Epithelial cell of esophagus (primary cell): ENCODE data around the gene QTRT2.

Experiments
- DNase-seq: peaks from one replicate; pipeline ENCODE4 v3.0.0; 2010; ENCODE audit warnings: low read depth
- H3K4me3 ChIP-seq: 2 replicates; pipeline ENCODE4 v1.5.1; 2011; ENCODE audit warnings: mild to moderate bottlenecking, low read length, control low read depth
- CTCF ChIP-seq: IDR thresholded peaks from 2 replicates; pipeline ENCODE4 v1.5.1; 2011; ENCODE audit warnings: low read depth, mild to moderate bottlenecking, low read length, control low read depth, inconsistent platforms; ENCODE audit not compliant: insufficient read depth; ENCODE audit errors: missing control alignments

The QTRT2 gene

GRCh38 chr3:114052216-114052615 is 4.3 kb upstream of the QTRT2 start:
- TF ChIP-seq CTCF = no peak
- peak; percentile 7 for DNase-seq
- H3K4me3 ChIP-seq = no peak overlapping the region

- no peak for DNase-seq
- no peak for TF ChIP-seq CTCF
- peak overlapping the region; percentile 97 for H3K4me3 ChIP-seq
Observed at GRCh38 chr3:114057011-114057347, 442 bp downstream of the QTRT2 start.

- peak; percentile 10 for DNase-seq
- TF ChIP-seq CTCF = no peak
- H3K4me3 ChIP-seq = no peak overlapping the region
Observed at GRCh38 chr3:114058646-114059045, 2.1 kb downstream of the QTRT2 start.

- H3K4me3 ChIP-seq = no peak overlapping the region
- DNase-seq = no peak
- TF ChIP-seq CTCF = no peak
Observed at GRCh38 chr3:114060906-114061655, 4.5 kb downstream of the QTRT2 start.

GRCh38 chr3:114067804-114068203 is 11.3 kb downstream of the QTRT2 start:
- no peak for DNase-seq
- no peak for TF ChIP-seq CTCF
- H3K4me3 ChIP-seq = no peak overlapping the region

GRCh38 chr3:114068336-114068735 is 11.8 kb downstream of the QTRT2 start:
- DNase-seq = no peak
- TF ChIP-seq CTCF = no peak
- H3K4me3 ChIP-seq = no peak overlapping the region

- DNase-seq = no peak
- no peak for TF ChIP-seq CTCF
- H3K4me3 ChIP-seq = no peak overlapping the region
Observed at GRCh38 chr3:114071786-114072185, 15.2 kb downstream of the QTRT2 start.
